ENCODE results near the gene MYO10. TPM values are rescaled to one million over a fixed set of nuclear protein-coding genes. Genes with fewer than 3 reads are reported as not detected.
A peak's percentile ranks its signal among the peaks of the same experiment; 100 is the strongest.

The MYO10 gene
- total RNA-seq, 4 donors from 2014 or later: 21.0 to 29.8 (median 27.3) TPM

- Histone ChIP-seq H3K36me3 (no peaks in the 10 kb centered on the region), H3K4me1 (peaks cover 0 to 48% (median 0%) of the 10 kb centered on the region in 3 donors), H3K9me3 (no peaks in the 10 kb centered on the region), H3K27me3 (no peaks in the 10 kb centered on the region), H3K27ac (no peak overlapping the region), H3K4me3 (no peak overlapping the region)
- intact Hi-C loops (cut with DNase I): no loop called here
- no peak for DNase-seq
- 88 to 89% methylated on average over 5 to 6 of the region's 6 CpGs for WGBS, 2 donors
- no peak for TF ChIP-seq POLR2A (IDR thresholded peaks at IDR 0.05)
- no peak for TF ChIP-seq CTCF (IDR thresholded peaks at IDR 0.05)
Measured at GRCh38 chr5:16897800-16898199, 38.3 kb downstream of the MYO10 start.

GRCh38 chr5:16897284-16897704, 38.8 kb downstream of the MYO10 start:
- 58 to 74% methylated on average over 7 of the region's 7 CpGs for WGBS, 2 donors
- H3K9me3 ChIP-seq: no peaks in the 10 kb centered on the region
- DNase-seq: no peak
- TF ChIP-seq CTCF (IDR thresholded peaks at IDR 0.05) (no peak), POLR2A (IDR thresholded peaks at IDR 0.05) (no peak)
- H3K4me3 ChIP-seq: no peak overlapping the region
- H3K27me3 ChIP-seq: no peaks in the 10 kb centered on the region
- H3K4me1 ChIP-seq: peaks cover 0 to 43% (median 0%) of the 10 kb centered on the region in 3 donors
- intact Hi-C loops (cut with DNase I): no loop called here
- H3K36me3 ChIP-seq: no peaks in the 10 kb centered on the region
- no peak overlapping the region for H3K27ac ChIP-seq

GRCh38 chr5:16896767-16897166, 39.3 kb downstream of the MYO10 start:
- Histone ChIP-seq H3K36me3 (no peaks in the 10 kb centered on the region), H3K4me3 (no peak overlapping the region), H3K27ac (no peak overlapping the region), H3K9me3 (no peaks in the 10 kb centered on the region), H3K4me1 (peaks cover 0 to 42% (median 0%) of the 10 kb centered on the region in 3 donors), H3K27me3 (no peaks in the 10 kb centered on the region)
- TF ChIP-seq CTCF (IDR thresholded peaks at IDR 0.05): no peak
- no peak for TF ChIP-seq POLR2A (IDR thresholded peaks at IDR 0.05)
- WGBS, 2 donors: 37 to 54% methylated on average over 4 of the region's 4 CpGs
- DNase-seq: no peak
- intact Hi-C loops (cut with DNase I): no loop called here

GRCh38 chr5:16894236-16895057, 41.6 kb downstream of the MYO10 start:
- Histone ChIP-seq H3K9me3 (no peaks in the 10 kb centered on the region), H3K4me3 (no peak overlapping the region), H3K27ac (peak overlapping the region in 1 of 4 donors; percentile 14), H3K36me3 (no peaks in the 10 kb centered on the region), H3K27me3 (no peaks in the 10 kb centered on the region), H3K4me1 (peaks cover 0 to 53% (median 0%) of the 10 kb centered on the region in 3 donors)
- 66 to 68% methylated on average over 13 of the region's 13 CpGs for WGBS, 2 donors
- TF ChIP-seq CTCF (IDR thresholded peaks at IDR 0.05): no peak
- TF ChIP-seq POLR2A (IDR thresholded peaks at IDR 0.05): no peak
- intact Hi-C loops (cut with DNase I): no loop called here
- DNase-seq: no peak

GRCh38 chr5:16891033-16891432, 45.1 kb downstream of the MYO10 start:
- H3K27ac ChIP-seq: no peak overlapping the region

More at GRCh38 chr5:16891033-16891432, 45.1 kb downstream of the MYO10 start:
- TF ChIP-seq CTCF (IDR thresholded peaks at IDR 0.05) (no peak), POLR2A (IDR thresholded peaks at IDR 0.05) (no peak)
- no peaks in the 10 kb centered on the region for H3K9me3 ChIP-seq
- intact Hi-C loops (cut with DNase I): no loop called here
- WGBS, 2 donors: 78 to 82% methylated on average over 8 of the region's 8 CpGs
- no peaks in the 10 kb centered on the region for H3K36me3 ChIP-seq
- no peak overlapping the region for H3K4me3 ChIP-seq
- no peak for DNase-seq
- H3K27me3 ChIP-seq: no peaks in the 10 kb centered on the region
- peaks cover 0 to 45% (median 0%) of the 10 kb centered on the region in 3 donors for H3K4me1 ChIP-seq
